Measurements from ENCODE around the gene ANKRD6. TPM values are rescaled to one million over a fixed set of nuclear protein-coding genes. Genes with fewer than 3 reads are reported as not detected.

Gene ANKRD6
- total RNA-seq, 1 experiment from 2014 or later: 5.6 TPM

DNA sequence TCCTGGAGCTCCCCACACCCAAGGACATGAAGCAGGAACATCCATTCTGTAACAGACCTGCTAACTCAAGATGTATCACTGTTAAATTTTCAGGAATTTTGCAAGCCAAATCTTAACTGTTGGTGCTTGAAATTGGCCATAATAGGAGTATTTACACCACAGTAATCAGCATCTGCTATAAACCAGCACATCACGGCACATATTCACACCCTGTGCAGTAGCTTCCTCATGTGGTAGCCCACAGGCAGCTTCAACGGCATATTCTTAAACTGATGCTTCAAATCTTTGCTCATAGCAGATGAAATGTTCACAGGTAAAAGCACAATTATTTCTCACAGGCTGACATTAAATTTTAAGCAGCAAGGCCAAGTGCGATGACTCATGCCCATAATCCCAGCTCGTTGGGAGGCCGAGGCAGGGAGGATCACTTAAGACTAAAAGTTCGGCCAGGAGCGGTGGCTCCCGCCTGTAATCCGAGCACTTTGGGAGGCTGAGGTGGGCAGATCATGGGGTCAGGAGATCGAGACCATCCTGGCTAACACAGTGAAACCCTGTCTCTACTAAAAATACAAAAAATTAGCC is 249.1 kb downstream of the ANKRD6 start:
- Histone ChIP-seq H3K4ac (ENCODE audit: low read depth, low read length) (no peak overlapping the region), H3K9me3 (ENCODE audit: control insufficient read depth, low read depth, low read length) (no peaks in the 10 kb centered on the region), H3K79me1 (ENCODE audit: insufficient read depth, low read depth, low read length, poor library complexity, severe bottlenecking) (no peaks in the 10 kb centered on the region), H2AK5ac (ENCODE audit: insufficient read length, low read length) (no peak overlapping the region), H3K14ac (ENCODE audit: insufficient read depth, low read length) (no peak overlapping the region), H3T11ph (ENCODE audit: low read length) (no peak overlapping the region), H4K8ac (replicated peaks; ENCODE audit: insufficient read length, low read depth, low read length) (no peak overlapping the region), H4K5ac (ENCODE audit: insufficient read length, low read depth, low read length) (no peak overlapping the region), H4K91ac (ENCODE audit: insufficient read length, low read depth, low read length) (no peak overlapping the region), H3K27me3 (ENCODE audit: insufficient read depth, low read length) (no peaks in the 10 kb centered on the region), H3K79me2 (ENCODE audit: insufficient read depth, low read length) (no peaks in the 10 kb centered on the region), H2BK15ac (ENCODE audit: low read depth, low read length) (no peak overlapping the region), H2BK120ac (ENCODE audit: low read depth, low read length, poor library complexity, severe bottlenecking) (no peak overlapping the region), H4K20me1 (ENCODE audit: control insufficient read depth, insufficient read depth, insufficient read length) (no peaks in the 10 kb centered on the region), H2BK20ac (ENCODE audit: low read depth, low read length, poor library complexity, severe bottlenecking) (no peak overlapping the region), H3K23me2 (ENCODE audit: insufficient read length, low read depth, low read length, poor library complexity, severe bottlenecking) (no peaks in the 10 kb centered on the region), H2AFZ (ENCODE audit: low read length) (no peak overlapping the region), H2BK12ac (ENCODE audit: insufficient read length, low read depth, low read length) (no peak overlapping the region), H3K9ac (ENCODE audit: extremely low read depth, insufficient read length, low read length) (no peak overlapping the region), H2BK5ac (ENCODE audit: insufficient read length, low read length) (no peak overlapping the region), H3K23ac (ENCODE audit: insufficient read length, low read depth, low read length) (no peak overlapping the region), H3K27ac (ENCODE audit: insufficient read length, low read depth, low read length) (no peak overlapping the region), H3K56ac (ENCODE audit: insufficient read length, low read depth, low read length) (no peak overlapping the region), H3K4me2 (ENCODE audit: insufficient read depth, insufficient read length, low read length) (no peak overlapping the region), H3K4me1 (ENCODE audit: insufficient read depth, low read length) (peaks cover 13% of the 10 kb centered on the region), H3K18ac (ENCODE audit: insufficient read length, low read depth, low read length) (no peak overlapping the region)
- Mint-ChIP-seq H3K36me3 (ENCODE audit: insufficient read depth in 1 of 3, low read depth in 3 of 3) (peaks cover 75 to 93% (median 79%) of the 10 kb centered on the region in 3 experiments), H3K4me1 (peaks cover 33 to 34% of the 10 kb centered on the region in 2 experiments), H3K9me3 (no peaks in the 10 kb centered on the region), H3K4me3 (no peak overlapping the region), H3K27ac (peak overlapping the region in 2 of 3 experiments; percentile 81 to 84; a peak in 4 of 7 replicates), H3K27me3 (ENCODE audit: low read depth) (no peaks in the 10 kb centered on the region)
- no peak for DNase-seq
- no CpG with 5 or more reads among the region's 10 CpGs for WGBS (ENCODE audit: extremely low coverage, insufficient read length, low lambda C conversion rate)
- no peak for TF ChIP-seq CTCF (conservative IDR thresholded peaks at IDR 0.05)
